SK-N-MC (cell line): ENCODE measurements around the gene CNTN6.

Experiments used
- DNase-seq: peaks from one replicate; pipeline ENCODE4 v3.0.0-alpha.2; 2011; ENCODE audit warnings: low read depth, low spot score
- H3K27ac ChIP-seq: fragments of 200-600 bp; sonication (generic); 2 replicates; pipeline ENCODE4 v1.5.1; 2016; ENCODE audit warnings: mixed run types
- H3K36me3 ChIP-seq: fragments of 200-600 bp; sonication (generic); 2 replicates; pipeline ENCODE4 v1.6.1; 2017; ENCODE audit warnings: antibody characterized with exemption, low read length, mixed read lengths; ENCODE audit not compliant: insufficient read depth
- H3K4me3 ChIP-seq: fragments of 200-600 bp; sonication (generic); 2 replicates; pipeline ENCODE4 v1.5.1; 2016
- H3K9ac ChIP-seq: fragments of 200-600 bp; sonication (generic); 2 replicates; pipeline ENCODE4 v1.8.0; 2017; ENCODE audit warnings: mixed run types, mixed read lengths; ENCODE audit not compliant: insufficient read length
- H3K9me3 ChIP-seq: fragments of 200-600 bp; sonication (generic); 2 replicates; pipeline ENCODE4 v1.6.1; 2017; ENCODE audit warnings: low read depth, mild to moderate bottlenecking, antibody characterized with exemption, low read length, moderate library complexity, mixed read lengths
- EZH2 ChIP-seq: fragments of 200-600 bp; sonication (generic); IDR thresholded peaks from one replicate; pipeline ENCODE4 v1.6.1; 2017; ENCODE audit warnings: antibody characterized with exemption
- FOXP2 ChIP-seq: optimal IDR thresholded peaks from 2 replicates; pipeline ENCODE3; 2011; ENCODE audit warnings: mild to moderate bottlenecking, moderate library complexity; ENCODE audit not compliant: insufficient read depth; ENCODE audit errors: extremely low read length, control extremely low read depth
- POLR2AphosphoS5 ChIP-seq: IDR thresholded peaks from 2 replicates; pipeline ENCODE4 v1.6.1; 2012; ENCODE audit warnings: mild to moderate bottlenecking, low read depth, low read length, borderline replicate concordance

The CNTN6 gene

GRCh38 chr3:1190569-1190968, 97.7 kb downstream of the CNTN6 start:
- no peak for DNase-seq
- Histone ChIP-seq H3K4me3 (no peak overlapping the region), H3K9ac (no peak overlapping the region), H3K9me3 (no peaks in the 10 kb centered on the region), H3K27ac (no peak overlapping the region), H3K36me3 (no peaks in the 10 kb centered on the region)
- no peak for TF ChIP-seq FOXP2
- no peak for TF ChIP-seq POLR2AphosphoS5
- no peak for TF ChIP-seq EZH2

GRCh38 chr3:1191026-1191425, 98.2 kb downstream of the CNTN6 start:
- Histone ChIP-seq H3K9ac (no peak overlapping the region), H3K36me3 (no peaks in the 10 kb centered on the region), H3K4me3 (no peak overlapping the region), H3K9me3 (no peaks in the 10 kb centered on the region), H3K27ac (no peak overlapping the region)
- no peak for TF ChIP-seq FOXP2
- TF ChIP-seq EZH2 = no peak
- no peak for DNase-seq

- H3K36me3 ChIP-seq = no peaks in the 10 kb centered on the region
- no peak overlapping the region for H3K27ac ChIP-seq
- no peak for DNase-seq
- no peak overlapping the region for H3K9ac ChIP-seq
- no peaks in the 10 kb centered on the region for H3K9me3 ChIP-seq
- TF ChIP-seq EZH2 = no peak
- no peak for TF ChIP-seq POLR2AphosphoS5
- no peak for TF ChIP-seq FOXP2
- no peak overlapping the region for H3K4me3 ChIP-seq
These were observed 103.1 kb downstream of the CNTN6 start for GRCh38 chr3:1195947-1196346.

GRCh38 chr3:1197051-1197450, 104.2 kb downstream of the CNTN6 start:
- no peaks in the 10 kb centered on the region for H3K9me3 ChIP-seq
- no peak overlapping the region for H3K4me3 ChIP-seq
- H3K9ac ChIP-seq = no peak overlapping the region
- TF ChIP-seq POLR2AphosphoS5 = no peak
- TF ChIP-seq EZH2 = no peak
- no peak for TF ChIP-seq FOXP2
- no peak for DNase-seq
- no peaks in the 10 kb centered on the region for H3K36me3 ChIP-seq
- no peak overlapping the region for H3K27ac ChIP-seq

- no peak overlapping the region for H3K27ac ChIP-seq
- H3K9ac ChIP-seq = no peak overlapping the region
- no peaks in the 10 kb centered on the region for H3K9me3 ChIP-seq
- H3K36me3 ChIP-seq = no peaks in the 10 kb centered on the region
- H3K4me3 ChIP-seq = no peak overlapping the region
- DNase-seq = no peak
- no peak for TF ChIP-seq EZH2
- no peak for TF ChIP-seq POLR2AphosphoS5
- TF ChIP-seq FOXP2 = no peak
These were observed 107.5 kb downstream of the CNTN6 start for GRCh38 chr3:1200371-1200770.

- DNase-seq = no peak
- no peaks in the 10 kb centered on the region for H3K36me3 ChIP-seq
- no peak overlapping the region for H3K27ac ChIP-seq
- H3K9ac ChIP-seq = no peak overlapping the region
- no peaks in the 10 kb centered on the region for H3K9me3 ChIP-seq
- TF ChIP-seq EZH2 = no peak
- TF ChIP-seq POLR2AphosphoS5 = no peak
- no peak for TF ChIP-seq FOXP2
- no peak overlapping the region for H3K4me3 ChIP-seq
These were observed 115.1 kb downstream of the CNTN6 start for GRCh38 chr3:1207904-1208303.

- Histone ChIP-seq H3K36me3 (no peaks in the 10 kb centered on the region), H3K9me3 (no peaks in the 10 kb centered on the region), H3K4me3 (no peak overlapping the region), H3K27ac (no peak overlapping the region), H3K9ac (no peak overlapping the region)
- DNase-seq = no peak
- no peak for TF ChIP-seq POLR2AphosphoS5
These were observed 122.1 kb downstream of the CNTN6 start for GRCh38 chr3:1214933-1215332.

GRCh38 chr3:1216856-1217255, 124.0 kb downstream of the CNTN6 start:
- Histone ChIP-seq H3K27ac (no peak overlapping the region), H3K9me3 (no peaks in the 10 kb centered on the region), H3K4me3 (no peak overlapping the region), H3K36me3 (no peaks in the 10 kb centered on the region), H3K9ac (no peak overlapping the region)
- no peak for DNase-seq
- TF ChIP-seq POLR2AphosphoS5 (no peak), EZH2 (no peak), FOXP2 (no peak)

- Histone ChIP-seq H3K9me3 (no peaks in the 10 kb centered on the region), H3K9ac (no peak overlapping the region), H3K36me3 (no peaks in the 10 kb centered on the region), H3K27ac (no peak overlapping the region), H3K4me3 (no peak overlapping the region)
- TF ChIP-seq POLR2AphosphoS5 (no peak), EZH2 (no peak), FOXP2 (no peak)
- no peak for DNase-seq
These were observed 134.3 kb downstream of the CNTN6 start for GRCh38 chr3:1227111-1227510.

- H3K36me3 ChIP-seq = no peaks in the 10 kb centered on the region
- no peak for TF ChIP-seq FOXP2
- TF ChIP-seq POLR2AphosphoS5 = no peak
- TF ChIP-seq EZH2 = no peak
- DNase-seq = no peak
- H3K27ac ChIP-seq = no peak overlapping the region
- H3K9ac ChIP-seq = no peak overlapping the region
- no peaks in the 10 kb centered on the region for H3K9me3 ChIP-seq
- no peak overlapping the region for H3K4me3 ChIP-seq
These were observed 135.5 kb downstream of the CNTN6 start for GRCh38 chr3:1228289-1228688.
